H9 (cell line): Measurements from ENCODE around the gene NBDY. TPM values are rescaled to one million over a fixed set of nuclear protein-coding genes. Genes with fewer than 3 reads are reported as not detected.

Source experiments
- DNase-seq: peaks from one replicate; pipeline ENCODE4 v3.0.0-alpha.2; 2017
- H2AFZ ChIP-seq: one replicate; pipeline ENCODE4 v1.6.1; 2013; ENCODE audit warnings: mild to moderate bottlenecking, low read length, control low read depth, moderate library complexity
- H2AK5ac ChIP-seq: 2 replicates; pipeline ENCODE4 v1.6.1; 2013; ENCODE audit warnings: low read length, control low read depth, mixed read lengths; ENCODE audit not compliant: insufficient read length
- H2BK120ac ChIP-seq: one replicate; pipeline ENCODE4 v1.6.1; 2013; ENCODE audit warnings: low read depth, mild to moderate bottlenecking, low read length, control low read depth, inconsistent platforms; ENCODE audit not compliant: poor library complexity, severe bottlenecking
- H2BK12ac ChIP-seq: 2 replicates; pipeline ENCODE4 v1.6.1; 2013; ENCODE audit warnings: low read length, control low read depth, mixed read lengths, low read depth; ENCODE audit not compliant: insufficient read length
- H2BK15ac ChIP-seq: 2 replicates; pipeline ENCODE4 v1.6.1; 2013; ENCODE audit warnings: low read depth, low read length, control low read depth
- H2BK20ac ChIP-seq: one replicate; pipeline ENCODE4 v1.6.1; 2013; ENCODE audit warnings: low read depth, mild to moderate bottlenecking, low read length, control low read depth, inconsistent platforms; ENCODE audit not compliant: poor library complexity, severe bottlenecking
- H2BK5ac ChIP-seq: 2 replicates; pipeline ENCODE4 v1.6.1; 2013; ENCODE audit warnings: low read length, control low read depth, mixed read lengths; ENCODE audit not compliant: insufficient read length
- H3K14ac ChIP-seq: 2 replicates; pipeline ENCODE4 v1.6.1; 2013; ENCODE audit warnings: low read length, control low read depth; ENCODE audit not compliant: insufficient read depth
- H3K18ac ChIP-seq: 2 replicates; pipeline ENCODE4 v1.6.1; 2013; ENCODE audit warnings: low read depth, mild to moderate bottlenecking, mixed read lengths, low read length, control low read depth; ENCODE audit not compliant: insufficient read length
- H3K23ac ChIP-seq: 2 replicates; pipeline ENCODE4 v1.6.1; 2013; ENCODE audit warnings: low read length, control low read depth, mixed read lengths, low read depth; ENCODE audit not compliant: insufficient read length
- H3K23me2 ChIP-seq: 2 replicates; pipeline ENCODE4 v1.6.1; 2013; ENCODE audit warnings: low read depth, mild to moderate bottlenecking, mixed read lengths, low read length, control low read depth; ENCODE audit not compliant: insufficient read length, poor library complexity, severe bottlenecking
- H3K27ac ChIP-seq: 2 replicates; pipeline ENCODE4 v1.5.1; 2013; ENCODE audit warnings: low read length, control low read depth, mixed read lengths, low read depth; ENCODE audit not compliant: insufficient read length
- H3K27me3 ChIP-seq: 2 replicates; pipeline ENCODE4 v1.6.1; 2013; ENCODE audit warnings: low read length, control low read depth, inconsistent platforms; ENCODE audit not compliant: insufficient read depth
- H3K4ac ChIP-seq: 2 replicates; pipeline ENCODE4 v1.6.1; 2013; ENCODE audit warnings: low read depth, mild to moderate bottlenecking, control low read depth, inconsistent platforms, low read length, moderate library complexity
- H3K4me1 ChIP-seq: 2 replicates; pipeline ENCODE4 v1.6.1; 2013; ENCODE audit warnings: low read length, control low read depth, inconsistent platforms; ENCODE audit not compliant: insufficient read depth
- H3K4me2 ChIP-seq: 2 replicates; pipeline ENCODE4 v1.6.1; 2013; ENCODE audit warnings: low read length, control low read depth, mixed read lengths; ENCODE audit not compliant: insufficient read length, insufficient read depth
- H3K56ac ChIP-seq: 2 replicates; pipeline ENCODE4 v1.6.1; 2013; ENCODE audit warnings: low read depth, mild to moderate bottlenecking, mixed read lengths, low read length, control low read depth; ENCODE audit not compliant: insufficient read length
- H3K79me1 ChIP-seq: 2 replicates; pipeline ENCODE4 v1.6.1; 2013; ENCODE audit warnings: low read depth, mild to moderate bottlenecking, moderate library complexity, low read length, control low read depth, inconsistent platforms; ENCODE audit not compliant: insufficient read depth, poor library complexity, severe bottlenecking
- H3K79me2 ChIP-seq: 2 replicates; pipeline ENCODE4 v1.6.1; 2013; ENCODE audit warnings: low read length, control low read depth, inconsistent platforms; ENCODE audit not compliant: insufficient read depth
- H3K9ac ChIP-seq: 2 replicates; pipeline ENCODE4 v1.6.1; 2013; ENCODE audit warnings: low read length, control low read depth, mixed read lengths; ENCODE audit not compliant: insufficient read length; ENCODE audit errors: extremely low read depth
- H3K9me3 ChIP-seq: one replicate; pipeline ENCODE4 v1.6.1; 2013; ENCODE audit warnings: low read depth, low read length, inconsistent platforms; ENCODE audit not compliant: control insufficient read depth
- H3T11ph ChIP-seq: one replicate; pipeline ENCODE4 v1.6.1; 2013; ENCODE audit warnings: mild to moderate bottlenecking, low read length, control low read depth, inconsistent platforms
- H4K20me1 ChIP-seq: one replicate; pipeline ENCODE4 v1.6.1; 2013; ENCODE audit not compliant: control insufficient read depth, insufficient read length, insufficient read depth
- H4K5ac ChIP-seq: 2 replicates; pipeline ENCODE4 v1.6.1; 2013; ENCODE audit warnings: low read depth, mild to moderate bottlenecking, mixed read lengths, low read length, control low read depth; ENCODE audit not compliant: insufficient read length
- H4K8ac ChIP-seq: replicated peaks from 2 replicates; pipeline ENCODE4 v1.6.1; 2013; ENCODE audit warnings: low read length, control low read depth, mixed read lengths, low read depth; ENCODE audit not compliant: insufficient read length
- H4K91ac ChIP-seq: 2 replicates; pipeline ENCODE4 v1.6.1; 2013; ENCODE audit warnings: low read depth, mild to moderate bottlenecking, moderate library complexity, mixed read lengths, low read length, control low read depth; ENCODE audit not compliant: insufficient read length
- H3K27ac Mint-ChIP-seq, 3 experiments: 2 replicates in 2 of 3; 3 replicates in 1 of 3; pipeline ENCODE4 v1.8.0; 2020 to 2021; ENCODE audit warnings: mixed read lengths in 3 of 3, mild to moderate bottlenecking in 1 of 3, moderate library complexity in 1 of 3
- H3K27me3 Mint-ChIP-seq: 2 replicates; pipeline ENCODE4 v1.8.0; 2021; ENCODE audit warnings: low read depth, mild to moderate bottlenecking, moderate library complexity, mixed read lengths
- H3K36me3 Mint-ChIP-seq, 3 experiments: 2 replicates in 2 of 3; 3 replicates in 1 of 3; pipeline ENCODE4 v1.8.0; 2020 to 2021; ENCODE audit warnings: low read depth in 3 of 3, mixed read lengths in 3 of 3; ENCODE audit not compliant: insufficient read depth in 1 of 3
- H3K4me1 Mint-ChIP-seq, 2 experiments: 2 replicates each; pipeline ENCODE4 v1.8.0; 2020; ENCODE audit warnings: mixed read lengths in 2 of 2
- H3K4me3 Mint-ChIP-seq, 2 experiments: 2 replicates in 1 of 2; 3 replicates in 1 of 2; pipeline ENCODE4 v1.8.0; 2020 to 2021; ENCODE audit warnings: mild to moderate bottlenecking in 2 of 2, mixed read lengths in 2 of 2, moderate library complexity in 1 of 2
- H3K9me3 Mint-ChIP-seq, 2 experiments: 2 replicates in 1 of 2; 3 replicates in 1 of 2; pipeline ENCODE4 v1.8.0; 2020; ENCODE audit warnings: mild to moderate bottlenecking in 2 of 2, mixed read lengths in 2 of 2, moderate library complexity in 1 of 2
- CTCF ChIP-seq: fragments of 200-600 bp; sonication (generic); conservative IDR thresholded peaks from 3 replicates; pipeline ENCODE4 v1.8.0; 2021; ENCODE audit warnings: antibody characterized with exemption, mild to moderate bottlenecking
- WGBS: extraction: QIAGEN DNeasy Blood & Tissue Kit; methylation state at CpG from one replicate; pipeline ENCODE4 v1.1.7; 2013; ENCODE audit warnings: missing lambda C conversion rate, low lambda C conversion rate, mixed read lengths; ENCODE audit not compliant: insufficient read length; ENCODE audit errors: extremely low coverage; 5-methylcytosine and 5-hydroxymethylcytosine counted together
- total RNA-seq: library from RNA; stranded (reverse); gene quantifications from 2 replicates; pipeline ENCODE4 v1.2.1, GENCODE V29; 2021

NBDY gene
- total RNA-seq, 1 experiment from 2014 or later = 62.5 TPM

GRCh38 chrX:56857042-56857441, 128.0 kb downstream of the NBDY start:
- H3K27me3 ChIP-seq = no peaks in the 10 kb centered on the region
- no peak overlapping the region for H3K14ac ChIP-seq
- TF ChIP-seq CTCF = no peak
- H3K79me1 ChIP-seq = no peaks in the 10 kb centered on the region
- no peak overlapping the region for H3K27ac ChIP-seq
- no peaks in the 10 kb centered on the region for H4K20me1 ChIP-seq
- no peak overlapping the region for H2BK15ac ChIP-seq
- H2BK20ac ChIP-seq = no peak overlapping the region
- no peak for DNase-seq
- no peak overlapping the region for H2BK5ac ChIP-seq
- Mint-ChIP-seq H3K4me3 (no peak overlapping the region), H3K36me3 (peaks cover 0 to 9% (median 9%) of the 10 kb centered on the region in 3 experiments; a peak in 5 of 7 replicates), H3K4me1 (no peaks in the 10 kb centered on the region), H3K9me3 (peaks cover 2 to 87% of the 10 kb centered on the region in 2 experiments), H3K27me3 (no peaks in the 10 kb centered on the region; the same call in 1 of the 2 replicates), H3K27ac (no peak overlapping the region)
- H3K4me2 ChIP-seq = no peak overlapping the region
- no peaks in the 10 kb centered on the region for H3K9me3 ChIP-seq
- H2BK12ac ChIP-seq = no peak overlapping the region
- H3K56ac ChIP-seq = no peak overlapping the region
- H2AFZ ChIP-seq = no peak overlapping the region
- no CpG with 5 or more reads among the region's 1 CpG for WGBS
- H3K4ac ChIP-seq = no peak overlapping the region
- H3K79me2 ChIP-seq = no peaks in the 10 kb centered on the region
- H3K23me2 ChIP-seq = no peaks in the 10 kb centered on the region
- no peak overlapping the region for H2AK5ac ChIP-seq
- no peak overlapping the region for H3K23ac ChIP-seq
- no peak overlapping the region for H4K8ac ChIP-seq
- no peak overlapping the region for H2BK120ac ChIP-seq
- H3K18ac ChIP-seq = no peak overlapping the region
- no peak overlapping the region for H4K5ac ChIP-seq
- no peak overlapping the region for H4K91ac ChIP-seq
- no peak overlapping the region for H3K9ac ChIP-seq
- no peak overlapping the region for H3T11ph ChIP-seq
- H3K4me1 ChIP-seq = no peaks in the 10 kb centered on the region
